HCT116 (cell line): ENCODE results near the gene DLST. TPM values are rescaled to one million over a fixed set of nuclear protein-coding genes. Genes with fewer than 3 reads are reported as not detected.

Experiments used
- ATAC-seq: fragments of 200-7000 bp; cut with Tn5 transposase; 2 replicates; pipeline ENCODE4 v1.9.1; 2020; ENCODE audit warnings: mild to moderate bottlenecking, moderate library complexity
- BruUV-seq: library from RNA; stranded (reverse); fragments of 400-500 nt; replicated peaks from 2 replicates; lab custom pipeline; 2021; lab: Mats Ljungman, UMichigan
- CTCF ChIA-PET: fragments of 300-600 bp; sonication (Branson Sonifier 250); formaldehyde crosslinking; loops from one replicate; lab custom pipeline; 2021; ENCODE audit warnings: antibody characterized with exemption; lab: Charles Lee
- POLR2A ChIA-PET: fragments of 300-600, 350-600 bp; sonication (Branson Sonifier 250); formaldehyde crosslinking; loops from one replicate; lab custom pipeline; 2021; ENCODE audit warnings: antibody characterized with exemption; lab: Charles Lee
- RAD21 ChIA-PET, 2 experiments: fragments of 300-600 bp; sonication (Branson Sonifier 250); formaldehyde crosslinking; loops; one replicate each; lab custom pipeline; 2023; ENCODE audit warnings: low total read pairs in 2 of 2; ENCODE audit not compliant: uncharacterized antibody in 2 of 2, unreplicated experiment in 2 of 2, low non-redundant PET in 1 of 2; lab: Charles Lee
- DNase-seq: peaks from one replicate; pipeline ENCODE4 v3.0.0-alpha.2; 2010; ENCODE audit warnings: low read depth, low spot score
- H2AFZ ChIP-seq: fragments of 200-600 bp; shearing (Covaris generic), sonication (generic); 2 replicates; pipeline ENCODE4 v1.6.1; 2017; ENCODE audit warnings: low read depth, mixed run types, mixed read lengths, antibody characterized with exemption, low read length; ENCODE audit not compliant: poor library complexity, severe bottlenecking
- H3K27ac ChIP-seq: 2 replicates; pipeline ENCODE4 v1.5.1; 2012; ENCODE audit warnings: low read depth, low read length
- H3K27me3 ChIP-seq: fragments of 200-600 bp; sonication (generic); 2 replicates; pipeline ENCODE4 v1.6.1; 2016; ENCODE audit warnings: mixed run types, low read length, mixed read lengths; ENCODE audit not compliant: insufficient read depth
- H3K36me3 ChIP-seq, 2 experiments: fragments of 200-500 bp in 1 of 2; fragments of 200-600 bp in 1 of 2; sonication (Bioruptor generic) in 1 of 2; sonication (generic) in 1 of 2; 2 replicates each; pipeline versions ENCODE4 v1.5.1 to v1.6.1; 2014 to 2016; ENCODE audit warnings: low read length in 2 of 2, inconsistent platforms in 1 of 2, mixed read lengths in 1 of 2, mixed run types in 1 of 2; ENCODE audit not compliant: insufficient read depth in 2 of 2, control insufficient read depth in 1 of 2
- H3K4me1 ChIP-seq, 2 experiments: fragments of 200-600 bp in 1 of 2; sonication (generic) in 1 of 2; 2 replicates each; pipeline versions ENCODE4 v1.5.1 to v1.6.1; 2012 to 2017; ENCODE audit warnings: low read length in 2 of 2, inconsistent platforms in 1 of 2, mild to moderate bottlenecking in 1 of 2, mixed read lengths in 1 of 2, mixed run types in 1 of 2, moderate library complexity in 1 of 2; ENCODE audit not compliant: insufficient read depth in 2 of 2, control insufficient read depth in 1 of 2
- H3K4me2 ChIP-seq: fragments of 200-600 bp; sonication (generic); 2 replicates; pipeline ENCODE4 v1.6.1; 2017; ENCODE audit warnings: mixed run types, low read length, mixed read lengths
- H3K4me3 ChIP-seq, 2 experiments: fragments of 200-600 bp in 1 of 2; sonication (generic) in 1 of 2; replicated peaks in 1 of 2; 2 replicates each; pipeline ENCODE4 v1.5.1; 2011 to 2016; ENCODE audit warnings: low read length in 2 of 2, control low read depth in 1 of 2, low read depth in 1 of 2, mild to moderate bottlenecking in 1 of 2, mixed read lengths in 1 of 2, mixed run types in 1 of 2
- H3K79me2 ChIP-seq: fragments of 200-600 bp; sonication (generic); 2 replicates; pipeline ENCODE4 v1.6.1; 2017; ENCODE audit warnings: mild to moderate bottlenecking, mixed run types, low read length, moderate library complexity, mixed read lengths; ENCODE audit not compliant: insufficient read depth
- H3K9ac ChIP-seq: fragments of 200-600 bp; sonication (generic); 2 replicates; pipeline ENCODE4 v1.6.1; 2016; ENCODE audit warnings: low read length, mixed read lengths
- H3K9me2 ChIP-seq: fragments of 200-600 bp; sonication (generic), shearing (Covaris generic); 2 replicates; pipeline ENCODE4 v1.6.1; 2017; ENCODE audit warnings: mixed run types, mild to moderate bottlenecking, moderate library complexity; ENCODE audit not compliant: insufficient read depth
- H3K9me3 ChIP-seq, 2 experiments: fragments of 200-500 bp in 1 of 2; fragments of 200-600 bp in 1 of 2; sonication (Bioruptor generic) in 1 of 2; sonication (generic) in 1 of 2; 2 replicates each; pipeline ENCODE4 v1.6.1; 2014 to 2017; ENCODE audit warnings: low read length in 2 of 2, mixed read lengths in 2 of 2, inconsistent platforms in 1 of 2, low read depth in 1 of 2, mild to moderate bottlenecking in 1 of 2, mixed run types in 1 of 2, moderate library complexity in 1 of 2; ENCODE audit not compliant: control insufficient read depth in 1 of 2, insufficient read depth in 1 of 2
- H4K20me1 ChIP-seq: fragments of 200-600 bp; sonication (generic), shearing (Covaris generic); 2 replicates; pipeline ENCODE4 v1.6.1; 2017; ENCODE audit warnings: mixed run types, mild to moderate bottlenecking, moderate library complexity; ENCODE audit not compliant: insufficient read depth
- CBX3 ChIP-seq: IDR thresholded peaks from 2 replicates; pipeline ENCODE4 v1.6.1; 2012; ENCODE audit warnings: low read depth
- CEBPB ChIP-seq: IDR thresholded peaks from 2 replicates; pipeline ENCODE4 v1.6.1; 2012; ENCODE audit warnings: low read depth
- EZH2phosphoT487 ChIP-seq: fragments of 200-600 bp; IDR thresholded peaks from 2 replicates; pipeline ENCODE4 v1.6.1; 2018; ENCODE audit warnings: antibody characterized with exemption, borderline replicate concordance
- FOSL1 ChIP-seq: IDR thresholded peaks from 2 replicates; pipeline ENCODE4 v1.6.1; 2012; ENCODE audit warnings: low read depth
- JUND ChIP-seq: IDR thresholded peaks from 2 replicates; pipeline ENCODE4 v1.6.1; 2012
- POLR2A ChIP-seq: IDR thresholded peaks from 2 replicates; pipeline ENCODE4 v1.7.0; 2011; ENCODE audit warnings: borderline replicate concordance; ENCODE audit not compliant: insufficient read depth, insufficient read length; ENCODE audit errors: extremely low read depth
- SIN3A ChIP-seq: IDR thresholded peaks from 2 replicates; pipeline ENCODE4 v1.6.1; 2012; ENCODE audit warnings: low read depth
- SP1 ChIP-seq: IDR thresholded peaks from 2 replicates; pipeline ENCODE4 v1.6.1; 2012; ENCODE audit warnings: low read depth
- YY1 ChIP-seq: IDR thresholded peaks from 2 replicates; pipeline ENCODE4 v1.6.1; 2011; ENCODE audit warnings: low read length, low read depth, moderate library complexity, mild to moderate bottlenecking; ENCODE audit not compliant: insufficient replicate concordance; ENCODE audit errors: extremely low read depth
- ZBTB33 ChIP-seq: IDR thresholded peaks from 2 replicates; pipeline ENCODE4 v1.6.1; 2011; ENCODE audit warnings: mild to moderate bottlenecking, low read length, moderate library complexity; ENCODE audit not compliant: insufficient replicate concordance; ENCODE audit errors: extremely low read depth
- ZFX ChIP-seq: fragments of 450-650 bp; IDR thresholded peaks from 2 replicates; pipeline ENCODE4 v1.6.1; 2017
- ZNF274 ChIP-seq: fragments of 200-500 bp; sonication (Bioruptor generic); IDR thresholded peaks from 2 replicates; pipeline ENCODE4 v1.6.1; 2014; ENCODE audit warnings: mild to moderate bottlenecking, low read depth, low read length, inconsistent platforms
- intact Hi-C: fragments of 100-400 bp; cut with micrococcal nuclease; formaldehyde crosslinking; loops from 2 replicates; pipeline ENCODE4 v1.10.0; 2022
- total RNA-seq: library from RNA; stranded (reverse); gene quantifications from one replicate; pipeline ENCODE4 v1.2.1, GENCODE V29; 2021; ENCODE audit not compliant: unreplicated experiment
- TF ChIP-seq, protein P1 (sequence below): IDR thresholded peaks from 2 replicates; pipeline ENCODE4 v1.6.1; 2012

The DLST gene
- total RNA-seq, 1 experiment from 2014 or later: 101 TPM

DNA sequence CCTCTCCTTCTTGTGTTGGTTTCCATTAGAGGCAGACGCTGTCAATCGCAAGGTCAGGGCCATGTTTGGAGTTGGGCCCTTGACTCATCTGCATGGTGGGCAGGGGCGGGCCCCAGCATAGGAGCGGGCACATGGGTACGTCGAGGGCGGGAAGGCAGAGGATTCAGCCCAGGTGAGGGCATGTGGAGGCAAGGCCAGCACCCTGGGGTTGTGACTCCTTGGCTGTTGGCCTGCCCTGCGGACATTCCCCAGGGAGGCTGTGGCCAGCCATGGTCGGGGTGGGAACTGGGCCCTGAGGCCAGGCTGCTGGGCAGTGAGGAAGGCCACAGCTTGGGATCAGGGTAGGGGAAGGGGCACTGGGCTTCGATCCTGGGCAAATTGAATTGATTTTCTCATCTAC is 31.1 kb downstream of the DLST start:
- no peaks in the 10 kb centered on the region for H3K27me3 ChIP-seq
- RAD21 ChIA-PET: no interaction called here

More for the DNA sequence above, 31.1 kb downstream of the DLST start:
- H3K79me2 ChIP-seq: no peaks in the 10 kb centered on the region
- ChIA-PET CTCF (interaction anchor here (1.6 kb wide), 1 partner anchor 10 kb away, joined by 5 read pairs; the partner anchor contains the start of gene RPS6KL1), POLR2A (no interaction called here)
- intact Hi-C loops: no loop called here
- DNase-seq: no peak
- TF ChIP-seq JUND (no peak), FOSL1 (no peak), YY1 (no peak), SIN3A (no peak), ZNF274 (no peak), POLR2A (no peak), CEBPB (no peak), ZFX (no peak), EZH2phosphoT487 (no peak), SP1 (no peak), CBX3 (no peak), ZBTB33 (no peak)
- TF ChIP-seq, protein P1, sequence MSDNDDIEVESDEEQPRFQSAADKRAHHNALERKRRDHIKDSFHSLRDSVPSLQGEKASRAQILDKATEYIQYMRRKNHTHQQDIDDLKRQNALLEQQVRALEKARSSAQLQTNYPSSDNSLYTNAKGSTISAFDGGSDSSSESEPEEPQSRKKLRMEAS: no peak
- TF ChIP-seq, all 23 proteins: peak for 0
- Histone ChIP-seq H3K36me3 (no peaks in the 10 kb centered on the region), H2AFZ (no peak overlapping the region), H3K9ac (no peak overlapping the region), H3K4me3 (no peak overlapping the region), H3K27ac (no peak overlapping the region), H3K4me2 (no peak overlapping the region), H3K4me1 (peaks cover 10 to 21% of the 10 kb centered on the region in 2 experiments; a peak in 3 of 4 replicates), H3K9me3 (no peaks in the 10 kb centered on the region), H4K20me1 (no peaks in the 10 kb centered on the region), H3K9me2 (no peaks in the 10 kb centered on the region)
- BruUV-seq: no TSS peak
- ATAC-seq: no peak
